Coronary artery (tissue), 2 donors: ENCODE measurements around the gene NR3C1.
A peak's percentile ranks its signal among the peaks of the same experiment; 100 is the strongest.

ENCODE experiments used
- DNase-seq: peaks from one replicate; pipeline ENCODE4 v3.0.0-alpha.2; 2017; ENCODE audit warnings: low spot score
- H3K27ac ChIP-seq, 2 donors: fragments of 200-600 bp; sonication (generic); one replicate each; pipeline ENCODE4 v1.5.1; 2016 to 2019
- H3K4me3 ChIP-seq: fragments of 200-600 bp; sonication (generic); 2 replicates; pipeline ENCODE4 v1.5.1; 2016; ENCODE audit warnings: mild to moderate bottlenecking, moderate library complexity
- TF ChIP-seq, protein P1 (sequence below): fragments of 200-600 bp; sonication (generic); IDR thresholded peaks from one replicate; pipeline ENCODE4 v1.5.1; 2019; ENCODE audit warnings: antibody characterized with exemption

NR3C1 gene

DNA sequence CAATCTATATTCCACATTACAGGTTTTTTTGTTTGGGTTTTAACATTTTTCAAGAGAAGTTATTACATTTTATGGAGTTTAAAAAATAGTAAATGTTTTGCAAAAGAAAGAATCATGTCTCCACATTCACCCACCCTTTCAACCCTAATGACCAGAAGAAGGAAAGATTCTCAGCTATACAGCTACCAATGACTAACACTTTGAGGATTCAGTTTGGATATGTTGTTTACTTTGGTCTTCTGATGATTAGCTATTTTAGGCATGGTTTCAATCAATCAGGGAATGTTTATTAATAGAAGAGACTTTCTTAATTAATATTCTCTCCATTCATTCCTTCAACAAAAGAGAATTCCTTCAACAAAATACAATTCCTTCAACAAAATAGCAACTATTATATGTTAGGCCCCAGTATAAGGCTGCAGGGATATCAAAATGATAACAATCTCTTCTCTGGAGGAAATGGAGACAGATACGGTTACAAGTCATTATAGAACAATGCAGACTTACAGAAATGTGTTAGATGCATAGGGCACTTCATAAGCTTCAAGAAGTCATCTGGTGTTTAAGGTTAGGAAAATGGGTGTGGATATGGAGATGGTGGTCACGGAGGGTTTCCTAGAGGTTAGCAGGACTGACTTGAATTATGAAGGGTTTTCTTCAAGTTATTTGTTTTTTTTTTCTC is 9.3 kb upstream of the NR3C1 start:
- TF ChIP-seq, protein P1, sequence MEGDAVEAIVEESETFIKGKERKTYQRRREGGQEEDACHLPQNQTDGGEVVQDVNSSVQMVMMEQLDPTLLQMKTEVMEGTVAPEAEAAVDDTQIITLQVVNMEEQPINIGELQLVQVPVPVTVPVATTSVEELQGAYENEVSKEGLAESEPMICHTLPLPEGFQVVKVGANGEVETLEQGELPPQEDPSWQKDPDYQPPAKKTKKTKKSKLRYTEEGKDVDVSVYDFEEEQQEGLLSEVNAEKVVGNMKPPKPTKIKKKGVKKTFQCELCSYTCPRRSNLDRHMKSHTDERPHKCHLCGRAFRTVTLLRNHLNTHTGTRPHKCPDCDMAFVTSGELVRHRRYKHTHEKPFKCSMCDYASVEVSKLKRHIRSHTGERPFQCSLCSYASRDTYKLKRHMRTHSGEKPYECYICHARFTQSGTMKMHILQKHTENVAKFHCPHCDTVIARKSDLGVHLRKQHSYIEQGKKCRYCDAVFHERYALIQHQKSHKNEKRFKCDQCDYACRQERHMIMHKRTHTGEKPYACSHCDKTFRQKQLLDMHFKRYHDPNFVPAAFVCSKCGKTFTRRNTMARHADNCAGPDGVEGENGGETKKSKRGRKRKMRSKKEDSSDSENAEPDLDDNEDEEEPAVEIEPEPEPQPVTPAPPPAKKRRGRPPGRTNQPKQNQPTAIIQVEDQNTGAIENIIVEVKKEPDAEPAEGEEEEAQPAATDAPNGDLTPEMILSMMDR: no peak
- Histone ChIP-seq H3K27ac (no peak overlapping the region), H3K4me3 (no peak overlapping the region)
- DNase-seq: no peak

GRCh38 chr5:143409926-143410325 is 6.4 kb upstream of the NR3C1 start:
- no peak for DNase-seq
- TF ChIP-seq, protein P1: no peak
- Histone ChIP-seq H3K27ac (no peak overlapping the region), H3K4me3 (no peak overlapping the region)

DNA sequence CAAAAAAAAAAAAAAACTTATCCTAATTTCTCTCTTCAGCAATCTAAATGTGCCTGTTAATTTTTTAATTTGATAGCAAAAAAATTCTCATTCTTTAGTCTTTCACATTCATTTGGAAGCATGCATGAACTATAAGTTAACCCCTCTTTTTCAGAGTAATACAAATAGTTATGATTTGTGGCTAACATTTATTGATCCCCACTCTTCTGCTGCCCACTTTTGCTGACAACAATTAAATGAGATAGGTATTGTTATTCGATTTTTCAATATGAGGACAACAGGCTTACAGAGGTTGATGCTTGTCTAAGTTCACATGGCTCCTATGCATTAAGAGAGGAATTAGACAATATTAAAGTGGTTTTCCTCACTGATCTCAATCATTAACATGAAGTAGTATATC is 2.9 kb upstream of the NR3C1 start:
- Histone ChIP-seq H3K4me3 (no peak overlapping the region), H3K27ac (no peak overlapping the region)
- TF ChIP-seq, protein P1: no peak
- DNase-seq: no peak

DNA sequence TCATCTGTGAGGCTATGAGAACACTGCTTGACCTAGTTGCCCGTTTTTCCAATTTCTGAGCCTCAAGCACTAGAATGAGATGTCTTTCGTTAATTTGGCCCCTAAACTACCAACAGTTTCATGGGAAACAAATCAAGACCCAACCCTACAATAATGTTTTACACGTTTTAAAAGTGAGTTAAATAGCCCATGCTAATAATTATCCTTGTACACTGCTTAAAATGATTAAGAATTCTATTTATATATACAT is 2.3 kb upstream of the NR3C1 start:
- TF ChIP-seq, protein P1: no peak
- H3K4me3 ChIP-seq: peak overlapping the region; percentile 92
- no peak for DNase-seq

GRCh38 chr5:143405063-143405848 is 1.8 kb upstream of the NR3C1 start:
- peak overlapping the region; percentile 96 to 99 for H3K27ac ChIP-seq
- TF ChIP-seq, protein P1: no peak
- H3K4me3 ChIP-seq: peak overlapping the region; percentile 92
- peak; percentile 92 for DNase-seq

More for the DNA sequence above, 2.3 kb upstream of the NR3C1 start:
- peak overlapping the region; percentile 96 to 99 for H3K27ac ChIP-seq

- H3K27ac ChIP-seq: peak overlapping the region; percentile 96 to 99
- peak overlapping the region; percentile 92 for H3K4me3 ChIP-seq
- TF ChIP-seq, protein P1: no peak
- DNase-seq: peak; percentile 85
These were observed 1.1 kb upstream of the NR3C1 start for GRCh38 chr5:143404416-143405062.

DNA sequence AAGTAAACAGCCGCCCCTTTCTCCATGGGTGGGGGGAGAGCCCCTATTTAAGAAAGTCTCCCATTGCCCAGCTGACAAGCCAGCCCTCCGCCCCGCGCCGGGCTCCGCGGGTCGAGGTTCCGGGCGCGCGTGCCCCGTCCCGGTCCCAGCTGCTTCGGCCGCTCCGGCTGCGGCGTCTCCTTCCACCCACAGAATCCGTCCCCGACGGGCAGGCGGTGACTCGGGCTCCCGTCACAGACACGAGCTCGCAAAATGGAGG is 223 bp downstream of the NR3C1 start:
- TF ChIP-seq, protein P1: no peak

More for the DNA sequence above, 223 bp downstream of the NR3C1 start:
- Histone ChIP-seq H3K4me3 (peak overlapping the region; percentile 92), H3K27ac (peak overlapping the region; percentile 96 to 99)
- DNase-seq: no peak
